Activated CD4-positive, alpha-beta T cell treated with anti-CD3 and anti-CD28 coated beads, Interleukin-2, amount 50 U/mL, for 48 hours (primary cell): ENCODE data around the gene BBS12.
"Not testable (repeated sequence)": the region's sequence is repeated elsewhere in the genome, so short reads cannot be mapped to it uniquely, and the experiment has no call there.

ENCODE experiments used
- DNase-seq, 2 experiments: peaks; one replicate each; pipeline ENCODE4 v3.0.0-alpha.2; 2020

BBS12 gene

DNA sequence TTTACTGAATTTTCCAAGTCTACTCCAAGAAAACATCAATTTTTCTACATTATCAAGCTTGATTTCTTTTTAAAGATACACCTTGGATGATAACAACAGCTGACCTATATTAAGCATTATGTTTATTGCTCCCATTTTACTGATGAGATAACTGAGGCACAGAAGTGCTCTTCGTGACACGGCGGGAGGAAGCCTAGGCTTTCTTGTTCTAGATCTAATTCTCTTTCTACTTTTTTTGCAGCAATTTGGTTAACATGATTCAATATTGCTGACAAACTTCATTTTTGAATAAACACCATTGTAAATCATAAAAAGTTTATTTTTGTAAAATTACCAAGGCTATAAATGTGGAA lies 33.8 kb downstream of the BBS12 start:
- no peak for DNase-seq

DNA sequence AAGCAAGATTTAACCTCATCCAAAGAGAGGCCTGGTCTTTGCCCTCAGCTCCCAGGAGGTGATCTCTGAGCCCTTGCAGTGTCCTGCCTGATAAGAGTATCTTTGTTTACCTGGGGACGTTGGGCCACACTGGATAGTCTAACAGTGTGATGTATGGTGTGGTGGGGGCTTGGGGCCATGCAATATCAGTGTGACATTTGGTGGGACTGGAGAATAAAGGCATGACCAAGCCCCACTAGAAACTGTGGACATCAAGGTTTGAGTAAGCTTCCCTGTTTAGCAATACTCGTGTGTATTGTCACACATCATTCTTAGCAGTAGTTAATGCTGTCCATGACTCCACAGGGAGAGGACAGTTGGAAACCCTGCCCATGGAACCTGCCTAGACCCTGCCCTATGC lies 34.4 kb downstream of the BBS12 start:
- DNase-seq: no peak

DNA sequence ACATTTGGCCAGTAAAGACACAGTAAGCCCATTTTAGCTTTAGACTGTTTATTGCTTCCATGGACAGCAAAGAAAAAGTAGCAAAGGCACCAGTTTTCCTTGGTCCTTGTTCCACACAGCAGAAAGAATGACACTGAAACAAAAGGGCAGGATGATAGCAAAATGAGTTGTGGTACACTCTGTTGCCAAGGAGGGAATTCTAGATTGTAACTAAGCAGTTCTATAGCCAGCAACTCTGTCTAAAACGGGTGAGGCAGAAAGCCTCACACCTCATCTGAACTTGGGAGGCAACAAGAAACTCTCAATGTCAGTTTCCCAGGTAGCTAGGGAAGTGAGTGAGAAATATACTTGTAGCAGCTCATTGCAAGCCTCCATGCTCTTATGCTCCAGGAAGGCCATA lies 39.2 kb downstream of the BBS12 start:
- DNase-seq: no peak

- no peak for DNase-seq
Measured at GRCh38 chr4:122772311-122772710, 39.8 kb downstream of the BBS12 start.

GRCh38 chr4:122772986-122773385 lies 40.5 kb downstream of the BBS12 start:
- DNase-seq: no peak

GRCh38 chr4:122775039-122775438 lies 42.5 kb downstream of the BBS12 start:
- DNase-seq: no peak

- DNase-seq: no peak
Measured at GRCh38 chr4:122775987-122776836, 43.7 kb downstream of the BBS12 start.

- no peak for DNase-seq
Measured at GRCh38 chr4:122776916-122777315, 44.4 kb downstream of the BBS12 start.

- DNase-seq: no peak
Measured at GRCh38 chr4:122777846-122778673, 45.6 kb downstream of the BBS12 start.

GRCh38 chr4:122781486-122781885 lies 49.0 kb downstream of the BBS12 start:
- no peak for DNase-seq

DNA sequence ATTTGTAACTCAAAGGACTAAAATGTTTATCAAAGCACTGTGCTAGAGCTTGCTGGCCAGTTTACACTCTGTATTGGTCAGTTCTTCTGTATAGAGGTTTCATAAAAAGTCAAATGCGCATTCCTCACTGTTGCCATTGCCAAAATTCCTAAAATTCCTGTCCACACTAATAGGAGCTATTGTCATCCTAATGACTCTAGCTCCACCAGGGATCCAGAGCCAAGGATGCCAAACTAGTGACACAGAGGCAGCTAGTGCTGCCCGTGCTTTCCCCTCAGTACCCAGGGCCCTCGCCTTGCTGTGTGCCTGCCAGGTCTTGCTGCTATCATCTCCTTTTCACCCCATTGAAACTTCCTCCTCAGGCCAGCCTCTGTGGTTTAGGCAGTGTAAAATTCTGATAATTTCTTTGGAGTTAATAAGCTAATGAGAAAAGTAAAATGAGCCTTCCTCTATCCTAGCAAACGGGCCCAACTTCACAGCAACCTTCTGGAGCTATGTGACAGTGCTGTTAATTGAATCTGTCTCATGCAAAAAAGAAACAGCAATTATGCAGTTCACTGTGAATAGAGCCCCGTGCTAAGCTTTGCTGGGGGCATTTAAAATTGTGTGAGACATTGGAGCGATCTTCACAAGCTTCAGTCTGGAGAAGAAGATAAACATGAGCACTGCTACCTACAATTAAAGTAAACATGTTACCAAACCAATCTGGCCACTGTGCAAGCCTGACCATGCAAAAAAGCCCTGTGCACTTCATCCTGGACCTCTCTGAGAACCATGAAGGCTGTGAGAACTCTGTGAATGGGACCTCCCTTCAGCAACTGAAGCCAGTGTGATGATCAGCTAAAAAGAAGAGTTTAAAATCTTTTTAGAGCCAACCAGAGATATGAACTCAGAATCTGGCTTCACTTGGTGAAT lies 51.1 kb downstream of the BBS12 start:
- no peak for DNase-seq

DNA sequence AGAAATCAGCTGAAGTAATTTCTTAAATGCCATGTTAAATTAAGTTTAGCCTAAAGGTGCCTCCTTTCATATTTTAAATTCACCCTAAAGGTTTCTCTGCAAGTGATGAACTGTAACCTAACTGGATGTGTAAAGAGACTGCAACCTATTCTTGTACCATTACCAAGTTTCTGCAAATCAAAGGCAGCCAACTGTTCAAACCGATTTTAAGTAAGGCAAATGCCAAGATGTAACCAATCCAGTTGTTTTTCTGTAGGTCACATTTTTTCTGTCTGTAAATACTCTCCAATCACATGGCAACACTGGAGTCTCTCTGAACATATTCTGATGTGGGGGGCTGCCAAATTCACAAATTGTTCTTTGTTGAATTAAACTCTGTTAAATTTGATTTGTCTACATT lies 51.8 kb downstream of the BBS12 start:
- no peak for DNase-seq

- DNase-seq: no peak
Measured at GRCh38 chr4:122785099-122785498, 52.6 kb downstream of the BBS12 start.

DNA sequence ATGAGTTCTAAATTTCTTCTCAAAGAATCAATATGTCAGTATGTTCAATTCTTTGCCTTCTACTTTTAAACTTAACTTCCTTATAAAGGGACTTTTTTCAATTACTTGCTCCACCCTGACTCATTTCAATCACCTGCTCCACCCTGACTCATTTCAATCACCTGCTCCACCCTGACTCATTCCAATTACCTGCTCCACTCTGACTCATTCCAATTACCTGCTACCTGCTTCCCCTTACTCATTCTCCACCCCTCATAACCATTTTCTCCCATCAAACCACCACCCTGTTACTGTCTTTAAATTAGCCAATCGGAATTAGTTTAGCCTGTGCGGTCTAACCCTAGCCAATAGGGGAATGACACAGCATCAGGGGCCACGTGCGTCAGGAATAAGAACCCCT lies 53.8 kb downstream of the BBS12 start:
- peak in 1 of 2 experiments; percentile 5 for DNase-seq

GRCh38 chr4:122786920-122787319 lies 54.4 kb downstream of the BBS12 start:
- not testable (repeated sequence) for DNase-seq

- no peak for DNase-seq
Measured at GRCh38 chr4:122787940-122788339, 55.4 kb downstream of the BBS12 start.

DNA sequence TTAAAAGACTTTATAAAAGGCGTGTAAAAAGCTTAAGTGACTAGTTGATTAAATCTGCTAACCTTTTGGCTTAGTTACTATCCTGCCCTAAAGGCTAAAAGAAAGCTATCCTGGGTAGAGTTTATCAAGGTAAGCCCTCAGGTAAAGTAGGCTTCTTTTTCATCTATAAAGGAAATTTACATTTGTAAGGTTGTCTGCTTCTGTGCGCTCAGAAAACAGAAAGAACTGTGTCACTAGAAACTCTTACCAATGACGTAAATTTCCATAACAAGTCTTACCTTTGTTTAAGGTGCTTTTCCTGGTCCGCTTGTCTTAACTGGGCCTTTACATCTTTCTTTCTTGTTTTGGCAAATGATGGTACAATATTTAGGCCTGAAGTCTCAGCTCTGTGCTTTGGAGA lies 56.4 kb downstream of the BBS12 start:
- no peak for DNase-seq

- no peak for DNase-seq
Measured at GRCh38 chr4:122793811-122794210, 61.3 kb downstream of the BBS12 start.
